GM18873 (cell line): Measurements from ENCODE around the gene SF3B5.
"Not testable (repeated sequence)": the region's sequence is repeated elsewhere in the genome, so short reads cannot be mapped to it uniquely, and the experiment has no call there.

Source experiments
- ATAC-seq: cut with Tn5 transposase; IDR thresholded peaks from one replicate; pipeline ENCODE4 v1.9.1; 2021; ENCODE audit warnings: mild to moderate bottlenecking, moderate library complexity, moderate number of reproducible peaks; ENCODE audit not compliant: unreplicated experiment, low FRiP score

SF3B5 gene

GRCh38 chr6:144095134-144096002 is at the start of gene SF3B5:
Gene SF3B5 (minus strand): TSS chr6:144095573. CDS start chr6:144095497, 76 bp downstream.
- peak; percentile 99 for ATAC-seq

GRCh38 chr6:144144996-144145395 is 49.6 kb upstream of the SF3B5 start:
- ATAC-seq, result no peak

- ATAC-seq, result no peak
Measured at GRCh38 chr6:144143878-144144277, 48.5 kb upstream of the SF3B5 start.

GRCh38 chr6:144143106-144143505 is 47.7 kb upstream of the SF3B5 start:
- ATAC-seq, result no peak

- no peak for ATAC-seq
Measured at GRCh38 chr6:144141470-144141869, 46.1 kb upstream of the SF3B5 start.

GRCh38 chr6:144140867-144141266 is 45.5 kb upstream of the SF3B5 start:
- ATAC-seq, result no peak

- no peak for ATAC-seq
Measured at GRCh38 chr6:144139817-144140216, 44.4 kb upstream of the SF3B5 start.

- ATAC-seq, result no peak
Measured at GRCh38 chr6:144138542-144138941, 43.2 kb upstream of the SF3B5 start.

GRCh38 chr6:144134737-144135136 is 39.4 kb upstream of the SF3B5 start:
- ATAC-seq, result no peak

- ATAC-seq, result no peak
Measured at GRCh38 chr6:144134176-144134575, 38.8 kb upstream of the SF3B5 start.

GRCh38 chr6:144133225-144133821 is 38.0 kb upstream of the SF3B5 start:
- no peak for ATAC-seq

GRCh38 chr6:144132167-144132690 is 36.9 kb upstream of the SF3B5 start:
- not testable (repeated sequence) for ATAC-seq

- no peak for ATAC-seq
Measured at GRCh38 chr6:144131248-144131709, 35.9 kb upstream of the SF3B5 start.

- no peak for ATAC-seq
Measured at GRCh38 chr6:144129469-144129868, 34.1 kb upstream of the SF3B5 start.

GRCh38 chr6:144127097-144127496 is 31.7 kb upstream of the SF3B5 start:
- ATAC-seq, result no peak

- no peak for ATAC-seq
Measured at GRCh38 chr6:144123836-144124235, 28.5 kb upstream of the SF3B5 start.

- no peak for ATAC-seq
Measured at GRCh38 chr6:144123421-144123820, 28.0 kb upstream of the SF3B5 start.

GRCh38 chr6:144122861-144123260 is 27.5 kb upstream of the SF3B5 start:
- no peak for ATAC-seq

- no peak for ATAC-seq
Measured at GRCh38 chr6:144119376-144119775, 24.0 kb upstream of the SF3B5 start.

GRCh38 chr6:144115219-144115618 is 19.8 kb upstream of the SF3B5 start:
- no peak for ATAC-seq

- no peak for ATAC-seq
Measured at GRCh38 chr6:144113366-144113765, 18.0 kb upstream of the SF3B5 start.

- no peak for ATAC-seq
Measured at GRCh38 chr6:144110210-144110609, 14.8 kb upstream of the SF3B5 start.
